HepG2 (cell line): ENCODE data around the gene SLC26A2. TPM values are rescaled to one million over a fixed set of nuclear protein-coding genes. Genes with fewer than 3 reads are reported as not detected.

Experiments used
- ATAC-seq: fragments of 200-7000 bp; cut with Tn5 transposase; 3 replicates; pipeline ENCODE4 v1.9.1; 2020; ENCODE audit warnings: mild to moderate bottlenecking, moderate library complexity
- BruUV-seq: library from RNA; stranded (reverse); fragments of 400-500 nt; replicated peaks from 2 replicates; lab custom pipeline; 2021; lab: Mats Ljungman, UMichigan
- CTCF ChIA-PET: fragments of 300-600 bp; formaldehyde crosslinking; extraction: SDS; loops from one replicate; lab custom pipeline; 2021; ENCODE audit warnings: low total read pairs, inconsistent platforms, low intra/inter-chr PET ratio; lab: Yijun Ruan, JAX
- POLR2A ChIA-PET: fragments of 350-600 bp; sonication (Branson Sonifier 250); formaldehyde crosslinking; loops from one replicate; lab custom pipeline; 2020; ENCODE audit warnings: antibody characterized with exemption, inconsistent platforms; lab: Yijun Ruan, JAX
- DNase-seq: peaks from one replicate; pipeline ENCODE4 v3.0.0-alpha.2; 2015; ENCODE audit warnings: low spot score
- FAIRE-seq: peaks from 3 replicates; lab custom pipeline; 2011; peaks lifted over from hg19 to GRCh38; lab: Jason Lieb, UNC
- H2AFZ ChIP-seq: one replicate; pipeline ENCODE4 v1.6.1; 2011; ENCODE audit warnings: low read length, inconsistent platforms
- H3K27ac ChIP-seq: fragments of 300-600 bp; 3 replicates; pipeline ENCODE4 v1.8.0; 2011; ENCODE audit warnings: mixed run types, mild to moderate bottlenecking, mixed read lengths, low read length, inconsistent platforms; ENCODE audit not compliant: insufficient read depth; ENCODE audit errors: extremely low read length
- H3K27me3 ChIP-seq, 2 experiments: fragments of 200-600 bp in 1 of 2; 2 replicates in 1 of 2; 3 replicates in 1 of 2; pipeline versions ENCODE4 v1.6.0 to v1.8.0; 2011; ENCODE audit warnings: low read length in 2 of 2, mild to moderate bottlenecking in 2 of 2, moderate library complexity in 2 of 2, inconsistent platforms in 1 of 2; ENCODE audit not compliant: insufficient read depth in 2 of 2, control insufficient read depth in 1 of 2
- H3K36me3 ChIP-seq, 2 experiments: fragments of 200-600 bp in 1 of 2; replicated peaks in 1 of 2; 2 replicates in 1 of 2; 3 replicates in 1 of 2; pipeline versions ENCODE4 v1.5.1 to v1.8.0; 2011; ENCODE audit warnings: low read length in 2 of 2, inconsistent platforms in 1 of 2; ENCODE audit not compliant: insufficient read depth in 2 of 2, control insufficient read depth in 1 of 2
- H3K4me1 ChIP-seq: 2 replicates; pipeline ENCODE4 v1.5.1; 2012; ENCODE audit warnings: low read length, inconsistent platforms; ENCODE audit not compliant: insufficient read depth
- H3K4me2 ChIP-seq: 2 replicates; pipeline ENCODE4 v1.6.0; 2011; ENCODE audit warnings: low read depth, low read length, inconsistent platforms
- H3K4me3 ChIP-seq, 3 experiments: fragments of 200-600 bp in 1 of 3; sonication (generic), shearing (Covaris generic) in 1 of 3; replicated peaks in 1 of 3; 2 replicates each; pipeline ENCODE4 v1.5.1; 2011 to 2016; ENCODE audit warnings: low read length in 3 of 3, inconsistent platforms in 2 of 3, low read depth in 2 of 3, mild to moderate bottlenecking in 2 of 3, control low read depth in 1 of 3, mixed read lengths in 1 of 3; ENCODE audit not compliant: insufficient read depth in 1 of 3
- H3K79me2 ChIP-seq: one replicate; pipeline ENCODE4 v1.6.1; 2011; ENCODE audit warnings: low read length, inconsistent platforms; ENCODE audit not compliant: insufficient read depth
- H3K9ac ChIP-seq: 2 replicates; pipeline ENCODE4 v1.6.0; 2011; ENCODE audit warnings: mild to moderate bottlenecking, low read depth, low read length, inconsistent platforms; ENCODE audit not compliant: insufficient read depth
- H3K9me3 ChIP-seq: 2 replicates; pipeline ENCODE4 v1.5.1; 2012; ENCODE audit warnings: mild to moderate bottlenecking, low read length
- H4K20me1 ChIP-seq: 2 replicates; pipeline ENCODE4 v1.6.0; 2011; ENCODE audit warnings: inconsistent platforms, mild to moderate bottlenecking, low read length, moderate library complexity; ENCODE audit not compliant: insufficient read depth
- BCL6 ChIP-seq: IDR thresholded peaks from 2 replicates; pipeline ENCODE4 v1.6.1; 2016; ENCODE audit warnings: missing genetic modification reagents, missing compliant biosample characterization
- HNRNPUL1 ChIP-seq: fragments of 200-400 bp; formaldehyde crosslinking; IDR thresholded peaks from 2 replicates; pipeline ENCODE4 v1.6.1; 2017; ENCODE audit warnings: low read depth, mild to moderate bottlenecking, low read length, moderate library complexity
- NR1H2 ChIP-seq: sonication (generic); formaldehyde crosslinking; IDR thresholded peaks from 2 replicates; pipeline ENCODE4 v1.8.1; 2022; ENCODE audit warnings: low read depth, missing genetic modification reagents, borderline replicate concordance
- TCF7 ChIP-seq: sonication (generic); IDR thresholded peaks from 2 replicates; pipeline ENCODE4 v1.6.1; 2016; ENCODE audit warnings: antibody characterized with exemption, low read depth
- XRCC5 ChIP-seq: fragments of 200-400 bp; formaldehyde crosslinking; optimal IDR thresholded peaks from 2 replicates; pipeline ENCODE3; 2017; ENCODE audit warnings: mild to moderate bottlenecking, low read length
- ZFYVE20 ChIP-seq: sonication (generic); formaldehyde crosslinking; IDR thresholded peaks from 2 replicates; pipeline ENCODE4 v1.8.0; 2023; ENCODE audit warnings: low read depth, mild to moderate bottlenecking, moderate library complexity, missing genetic modification reagents, borderline replicate concordance
- ZNF160 ChIP-seq: sonication (generic); formaldehyde crosslinking; IDR thresholded peaks from 2 replicates; pipeline ENCODE4 v1.8.0; 2022; ENCODE audit warnings: mild to moderate bottlenecking, inconsistent platforms, missing genetic modification reagents
- ZNF234 ChIP-seq: sonication (generic); formaldehyde crosslinking; conservative IDR thresholded peaks from 2 replicates; pipeline ENCODE4 v1.5.1; 2020; ENCODE audit warnings: mild to moderate bottlenecking, missing genetic modification reagents
- ZNF33A ChIP-seq: sonication (generic); formaldehyde crosslinking; IDR thresholded peaks from 2 replicates; pipeline ENCODE4 v1.5.1; 2020; ENCODE audit warnings: missing genetic modification reagents, mild to moderate bottlenecking, moderate library complexity, borderline replicate concordance
- ZNF484 ChIP-seq: sonication (generic); formaldehyde crosslinking; IDR thresholded peaks from 2 replicates; pipeline ENCODE4 v1.5.1; 2020; ENCODE audit warnings: mild to moderate bottlenecking, low read depth, missing genetic modification reagents, borderline replicate concordance
- WGBS: methylation state at CpG from one replicate; pipeline ENCODE4 v1.1.6; 2017; ENCODE audit warnings: low lambda C conversion rate; 5-methylcytosine and 5-hydroxymethylcytosine counted together
- in situ Hi-C: cut with HindIII; loops from 2 replicates; pipeline ENCODE4 v1.10.0; 2017; ENCODE audit warnings: low pct_unique_long_range_greater_than_20kb; ENCODE audit not compliant: extremely low pct_ligation_motif_present
- intact Hi-C: fragments of 100-400 bp; cut with micrococcal nuclease; formaldehyde crosslinking; loops from one replicate; pipeline ENCODE4 v1.10.0; 2022; ENCODE audit not compliant: unreplicated experiment
- polyA plus RNA-seq, 8 experiments: library from polyadenylated mRNA; depleted of rRNA in 3 of 8; stranded (reverse) in 7 of 8; unstranded in 1 of 8; fragments of >200 nt; fragmentation: Illumina TruSeq in 4 of 8; extraction: Trizol in 4 of 8; gene quantifications; 2 replicates each; pipeline versions ENCODE4 v1.2.1 to v1.2.3, GENCODE V29; 2011 to 2016; ENCODE audit warnings: low read depth in 4 of 8, missing spikeins in 1 of 8, mixed read lengths in 1 of 8; ENCODE audit not compliant: insufficient read depth in 1 of 8
- total RNA-seq, 5 experiments: library from RNA; depleted of rRNA; stranded (reverse); fragments of >200 nt; fragmentation: Illumina TruSeq; extraction: Trizol; gene quantifications; 2 replicates each; pipeline ENCODE4 v1.2.3, GENCODE V29; 2016; ENCODE audit warnings: low read depth in 1 of 5
- TF ChIP-seq, protein P1 (sequence below): IDR thresholded peaks from 2 replicates; pipeline ENCODE4 v1.6.1; 2016; ENCODE audit warnings: missing genetic modification reagents, missing compliant biosample characterization
- TF ChIP-seq, protein P2 (sequence below): sonication (generic); formaldehyde crosslinking; IDR thresholded peaks from 2 replicates; pipeline ENCODE4 v1.8.1; 2023; ENCODE audit warnings: mild to moderate bottlenecking, missing genetic modification reagents
- TF ChIP-seq, protein P3 (sequence below): sonication (generic); formaldehyde crosslinking; IDR thresholded peaks from 2 replicates; pipeline ENCODE4 v1.4.0; 2020; ENCODE audit warnings: low read depth, missing genetic modification reagents

SLC26A2 gene
- total and polyA plus RNA-seq, 2 of the 13 experiments (the other 11 are each of a cell fraction or from before 2014, with no cell fraction given), result 2.2 to 7.9 TPM

DNA sequence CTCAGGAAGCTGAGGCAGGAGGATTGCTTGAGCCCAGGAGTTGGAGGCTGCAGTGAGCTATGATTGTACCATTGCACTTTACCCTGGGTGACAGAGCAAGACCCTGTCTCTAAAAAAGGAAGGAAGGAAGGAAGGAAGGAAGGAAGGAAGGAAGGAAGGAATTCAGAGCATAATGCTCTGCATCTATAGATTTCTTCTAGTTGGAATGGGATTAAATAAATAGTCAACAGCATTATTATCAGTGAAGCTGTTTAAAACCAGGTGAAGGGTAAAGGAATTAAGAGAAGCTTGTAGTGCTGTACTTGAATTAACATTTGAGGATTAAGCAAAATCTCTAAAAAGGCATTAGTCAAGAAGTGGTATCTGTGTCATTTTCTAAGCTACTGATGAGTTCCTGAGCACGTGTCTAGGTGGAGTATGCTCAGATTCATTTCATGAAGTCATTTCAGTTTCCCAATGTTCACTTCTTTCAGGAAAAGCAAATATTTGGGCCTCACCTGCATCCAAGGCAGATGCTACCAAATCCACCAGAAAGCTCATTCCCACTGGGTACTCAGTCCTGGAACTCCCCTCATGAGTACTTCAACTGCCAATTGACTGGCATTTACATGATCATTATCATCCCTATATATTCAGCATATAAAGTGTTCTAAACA, 24.4 kb upstream of the SLC26A2 start:
- Histone ChIP-seq H3K4me2 (no peak overlapping the region), H3K27ac (no peak overlapping the region), H3K9me3 (no peaks in the 10 kb centered on the region), H3K4me3 (no peak overlapping the region), H3K79me2 (no peaks in the 10 kb centered on the region), H2AFZ (no peak overlapping the region), H3K9ac (no peak overlapping the region), H4K20me1 (no peaks in the 10 kb centered on the region)
- in situ Hi-C loops, result loop anchor here (10.0 kb wide), 1 partner anchor 59 kb away; no protein-coding TSS in a partner anchor
- ATAC-seq, result no peak
- no peak for FAIRE-seq
- DNase-seq, result no peak
- POLR2A ChIA-PET, result interaction anchor here (1.4 kb wide), 1 partner anchor 24 kb away, joined by 4 read pairs; the partner anchor contains the start of gene SLC26A2
- TF ChIP-seq ZNF160, result no peak
- TF ChIP-seq BCL6, result peak; percentile 90
- TF ChIP-seq, protein P1, sequence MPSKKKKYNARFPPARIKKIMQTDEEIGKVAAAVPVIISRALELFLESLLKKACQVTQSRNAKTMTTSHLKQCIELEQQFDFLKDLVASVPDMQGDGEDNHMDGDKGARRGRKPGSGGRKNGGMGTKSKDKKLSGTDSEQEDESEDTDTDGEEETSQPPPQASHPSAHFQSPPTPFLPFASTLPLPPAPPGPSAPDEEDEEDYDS (CRISPR knock-in tag), result no peak
- TF ChIP-seq ZNF33A (CRISPR knock-in tag), result no peak
- TF ChIP-seq, all 625 proteins: peak for 1
- BruUV-seq, result no TSS peak
- Histone ChIP-seq H3K36me3 (no peaks in the 10 kb centered on the region), H3K27me3 (peaks cover 1 to 13% of the 10 kb centered on the region in 2 experiments; a peak in 2 of 5 replicates), H3K4me1 (peaks cover 67% of the 10 kb centered on the region)
- WGBS, result 0% methylated on average over 1 of the region's 1 CpG
- CTCF ChIA-PET, result no interaction called here
- intact Hi-C loops, result no loop called here

DNA sequence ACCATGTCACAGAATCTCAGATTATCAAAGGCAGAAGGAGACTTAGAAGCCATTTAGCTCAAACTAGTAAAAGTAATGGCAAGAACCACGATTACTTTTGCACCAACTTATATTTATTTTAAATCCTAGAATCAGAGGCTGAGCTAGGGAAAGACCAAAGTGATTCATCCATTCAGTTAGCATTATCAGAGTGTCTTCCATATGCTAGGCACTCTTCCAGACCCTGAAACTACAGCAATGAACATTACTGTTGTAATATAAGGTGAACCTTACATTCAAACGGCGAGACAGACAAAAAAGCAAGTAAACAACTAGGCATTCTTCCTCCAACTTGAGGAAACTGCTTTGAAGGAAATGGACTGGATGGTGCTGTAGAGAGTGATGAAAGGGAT, 23.9 kb upstream of the SLC26A2 start:
- in situ Hi-C loops (loop anchor here (10.0 kb wide), 1 partner anchor 58 kb away; no protein-coding TSS in a partner anchor), intact Hi-C loops (no loop called here)
- FAIRE-seq (no peak), DNase-seq (no peak), ATAC-seq (no peak)
- Histone ChIP-seq H3K4me2 (no peak overlapping the region), H3K4me3 (no peak overlapping the region), H3K4me1 (peaks cover 72% of the 10 kb centered on the region), H3K27me3 (peaks cover 1 to 13% of the 10 kb centered on the region in 2 experiments; a peak in 2 of 5 replicates), H4K20me1 (no peaks in the 10 kb centered on the region), H3K36me3 (no peaks in the 10 kb centered on the region), H3K79me2 (no peaks in the 10 kb centered on the region), H3K9ac (no peak overlapping the region), H3K27ac (no peak overlapping the region), H3K9me3 (no peaks in the 10 kb centered on the region), H2AFZ (no peak overlapping the region)
- BruUV-seq, result no TSS peak
- POLR2A ChIA-PET, result no interaction called here
- CTCF ChIA-PET, result no interaction called here
- 64% methylated on average over 3 of the region's 3 CpGs for WGBS
- TF ChIP-seq ZFYVE20 (CRISPR knock-in tag) (no peak), TCF7 (no peak), HNRNPUL1 (no peak), XRCC5 (no peak), ZNF234 (CRISPR knock-in tag) (no peak), NR1H2 (CRISPR knock-in tag) (no peak), ZNF484 (no peak)
- TF ChIP-seq, protein P2, sequence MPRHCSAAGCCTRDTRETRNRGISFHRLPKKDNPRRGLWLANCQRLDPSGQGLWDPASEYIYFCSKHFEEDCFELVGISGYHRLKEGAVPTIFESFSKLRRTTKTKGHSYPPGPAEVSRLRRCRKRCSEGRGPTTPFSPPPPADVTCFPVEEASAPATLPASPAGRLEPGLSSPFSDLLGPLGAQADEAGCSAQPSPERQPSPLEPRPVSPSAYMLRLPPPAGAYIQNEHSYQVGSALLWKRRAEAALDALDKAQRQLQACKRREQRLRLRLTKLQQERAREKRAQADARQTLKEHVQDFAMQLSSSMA (CRISPR knock-in tag), result no peak
- TF ChIP-seq, protein P3, sequence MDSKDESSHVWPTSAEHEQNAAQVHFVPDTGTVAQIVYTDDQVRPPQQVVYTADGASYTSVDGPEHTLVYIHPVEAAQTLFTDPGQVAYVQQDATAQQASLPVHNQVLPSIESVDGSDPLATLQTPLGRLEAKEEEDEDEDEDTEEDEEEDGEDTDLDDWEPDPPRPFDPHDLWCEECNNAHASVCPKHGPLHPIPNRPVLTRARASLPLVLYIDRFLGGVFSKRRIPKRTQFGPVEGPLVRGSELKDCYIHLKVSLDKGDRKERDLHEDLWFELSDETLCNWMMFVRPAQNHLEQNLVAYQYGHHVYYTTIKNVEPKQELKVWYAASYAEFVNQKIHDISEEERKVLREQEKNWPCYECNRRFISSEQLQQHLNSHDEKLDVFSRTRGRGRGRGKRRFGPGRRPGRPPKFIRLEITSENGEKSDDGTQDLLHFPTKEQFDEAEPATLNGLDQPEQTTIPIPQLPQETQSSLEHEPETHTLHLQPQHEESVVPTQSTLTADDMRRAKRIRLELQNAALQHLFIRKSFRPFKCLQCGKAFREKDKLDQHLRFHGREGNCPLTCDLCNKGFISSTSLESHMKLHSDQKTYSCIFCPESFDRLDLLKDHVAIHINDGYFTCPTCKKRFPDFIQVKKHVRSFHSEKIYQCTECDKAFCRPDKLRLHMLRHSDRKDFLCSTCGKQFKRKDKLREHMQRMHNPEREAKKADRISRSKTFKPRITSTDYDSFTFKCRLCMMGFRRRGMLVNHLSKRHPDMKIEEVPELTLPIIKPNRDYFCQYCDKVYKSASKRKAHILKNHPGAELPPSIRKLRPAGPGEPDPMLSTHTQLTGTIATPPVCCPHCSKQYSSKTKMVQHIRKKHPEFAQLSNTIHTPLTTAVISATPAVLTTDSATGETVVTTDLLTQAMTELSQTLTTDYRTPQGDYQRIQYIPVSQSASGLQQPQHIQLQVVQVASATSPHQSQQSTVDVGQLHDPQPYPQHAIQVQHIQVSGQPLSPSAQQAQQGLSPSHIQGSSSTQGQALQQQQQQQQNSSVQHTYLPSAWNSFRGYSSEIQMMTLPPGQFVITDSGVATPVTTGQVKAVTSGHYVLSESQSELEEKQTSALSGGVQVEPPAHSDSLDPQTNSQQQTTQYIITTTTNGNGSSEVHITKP, result no peak
